Stimulated activated CD4-positive, alpha-beta T cell treated with anti-CD3 and anti-CD28 coated beads, Interleukin-1b, Interleukin-23, amount 100 ng/mL, for 1 hour (primary cell): ENCODE results near the gene FCN2.

ENCODE experiments used
- DNase-seq, 2 donors: peaks; one replicate each; pipeline ENCODE4 v3.0.0-alpha.2; 2020; ENCODE audit warnings: low read depth in 2 of 2

Gene FCN2

DNA sequence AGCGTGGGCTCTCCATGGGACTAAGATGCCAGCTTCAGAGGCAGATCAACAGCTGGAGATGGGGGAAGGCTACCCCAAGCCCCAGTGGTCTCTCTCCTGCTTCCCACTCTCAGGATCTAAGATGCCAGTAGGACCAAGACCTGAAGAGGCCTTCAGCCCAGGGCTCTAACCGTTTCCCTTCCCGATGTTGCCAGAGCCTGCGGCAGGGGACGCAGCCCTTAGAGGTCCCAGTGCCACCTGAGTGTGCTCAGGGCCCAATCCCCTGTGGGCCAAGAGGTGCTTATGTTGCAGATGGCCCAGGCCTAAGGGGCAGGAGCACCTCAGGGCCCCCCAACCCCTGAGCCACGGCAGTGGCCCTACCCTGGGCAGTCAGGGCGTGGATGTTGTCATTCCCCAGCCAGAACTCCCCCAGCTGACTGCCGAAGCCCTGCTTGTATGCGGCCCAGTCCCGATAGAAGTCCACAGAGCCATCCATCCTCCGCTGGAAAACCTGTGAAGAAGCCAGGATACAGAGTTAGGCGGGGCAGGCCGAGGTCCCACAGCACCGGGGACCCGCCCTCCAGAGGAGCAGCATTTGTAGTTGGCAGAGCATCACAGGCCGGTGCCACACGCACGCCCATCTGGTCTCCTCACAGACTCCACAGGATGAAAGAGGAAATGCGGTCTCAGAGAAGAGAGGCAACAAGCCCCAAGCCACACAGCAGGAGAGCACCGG, 31.7 kb downstream of the FCN2 start:
- no peak for DNase-seq

DNA sequence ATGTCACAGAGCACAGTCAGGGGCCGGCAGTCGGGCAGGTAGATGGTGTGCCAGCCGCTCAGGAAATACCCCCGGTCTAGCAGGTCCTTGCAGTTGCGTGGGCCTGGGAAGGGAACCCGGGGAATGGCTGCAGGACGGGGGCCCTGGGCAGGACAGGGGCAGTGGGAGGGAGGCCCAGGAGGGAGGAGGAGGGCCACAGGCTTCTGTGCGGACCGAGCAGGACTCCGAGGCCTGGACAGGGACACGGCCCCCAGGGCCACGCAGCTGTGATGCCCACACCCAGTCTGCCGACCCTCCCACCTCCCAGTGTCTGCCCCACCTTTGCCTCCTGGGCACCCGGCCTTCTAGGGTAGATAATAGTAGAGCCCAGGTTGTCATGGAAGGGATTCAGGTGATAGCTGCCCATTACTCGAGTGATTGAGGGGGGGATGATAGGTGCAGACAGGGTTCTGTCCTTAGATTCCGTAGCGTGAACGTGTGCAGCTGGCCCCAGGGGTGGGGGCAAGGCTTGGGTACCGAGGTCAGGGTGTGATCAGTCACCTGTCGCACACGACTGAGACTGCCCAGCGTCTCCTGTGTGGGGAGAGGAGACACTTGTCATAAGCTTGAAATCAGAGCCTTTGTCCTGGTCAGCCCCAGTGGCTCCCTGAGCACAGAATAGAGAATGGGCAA, 32.6 kb downstream of the FCN2 start:
- no peak for DNase-seq

DNA sequence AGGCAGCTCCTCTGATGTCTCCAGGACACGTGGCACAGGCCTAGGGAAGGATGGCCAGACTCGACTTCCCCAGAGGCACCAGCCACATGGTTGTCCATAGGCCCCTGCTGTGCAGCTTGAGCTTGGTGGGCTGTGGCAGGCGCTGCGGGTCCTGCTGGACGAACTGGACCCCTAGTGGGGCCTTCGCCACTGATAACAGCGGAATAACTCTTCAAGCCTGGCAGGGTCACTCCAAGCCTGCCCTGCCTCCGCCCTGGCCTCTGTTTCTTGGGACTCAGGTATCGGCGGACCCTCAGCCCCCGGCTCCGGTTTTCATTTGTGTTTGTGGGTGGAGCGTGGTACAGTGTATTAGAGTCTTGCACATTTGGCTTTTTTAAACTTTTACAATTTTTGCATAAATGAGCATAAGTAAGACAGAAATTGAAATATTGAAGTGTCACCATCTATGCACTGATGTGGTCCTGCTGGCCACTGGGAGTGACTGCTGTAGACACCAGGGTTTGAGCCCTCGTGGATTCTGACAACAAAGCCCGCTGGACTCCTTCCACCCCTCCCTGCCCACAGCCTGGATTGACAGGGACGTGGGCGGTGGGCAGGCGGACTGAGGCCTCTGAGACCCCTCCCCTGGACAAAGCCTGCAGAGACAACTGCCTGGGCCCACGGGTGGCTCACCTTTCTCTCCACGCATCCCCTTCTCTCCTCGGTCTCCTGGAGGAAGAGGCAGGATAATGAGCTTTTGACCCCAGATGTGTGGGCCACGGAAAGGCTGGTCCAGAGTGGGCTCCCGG, 33.3 kb downstream of the FCN2 start:
- DNase-seq = no peak

DNA sequence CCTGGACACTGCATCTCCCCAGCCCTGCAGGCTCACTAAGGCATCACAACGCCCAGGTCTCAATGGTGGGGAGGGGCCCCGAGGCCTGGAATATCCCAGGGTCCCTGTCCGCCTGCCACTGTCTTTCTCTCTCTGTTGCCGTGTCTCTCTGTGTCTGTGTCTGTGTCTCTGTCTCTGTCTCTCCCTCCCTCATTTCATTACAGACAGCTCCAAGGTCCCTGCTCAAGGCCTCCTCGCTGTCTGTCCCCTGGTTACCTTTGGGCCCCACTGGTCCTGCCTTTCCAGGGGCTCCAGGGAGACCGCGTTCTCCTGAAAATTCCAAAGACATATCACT, 33.9 kb downstream of the FCN2 start:
- no peak for DNase-seq

DNA sequence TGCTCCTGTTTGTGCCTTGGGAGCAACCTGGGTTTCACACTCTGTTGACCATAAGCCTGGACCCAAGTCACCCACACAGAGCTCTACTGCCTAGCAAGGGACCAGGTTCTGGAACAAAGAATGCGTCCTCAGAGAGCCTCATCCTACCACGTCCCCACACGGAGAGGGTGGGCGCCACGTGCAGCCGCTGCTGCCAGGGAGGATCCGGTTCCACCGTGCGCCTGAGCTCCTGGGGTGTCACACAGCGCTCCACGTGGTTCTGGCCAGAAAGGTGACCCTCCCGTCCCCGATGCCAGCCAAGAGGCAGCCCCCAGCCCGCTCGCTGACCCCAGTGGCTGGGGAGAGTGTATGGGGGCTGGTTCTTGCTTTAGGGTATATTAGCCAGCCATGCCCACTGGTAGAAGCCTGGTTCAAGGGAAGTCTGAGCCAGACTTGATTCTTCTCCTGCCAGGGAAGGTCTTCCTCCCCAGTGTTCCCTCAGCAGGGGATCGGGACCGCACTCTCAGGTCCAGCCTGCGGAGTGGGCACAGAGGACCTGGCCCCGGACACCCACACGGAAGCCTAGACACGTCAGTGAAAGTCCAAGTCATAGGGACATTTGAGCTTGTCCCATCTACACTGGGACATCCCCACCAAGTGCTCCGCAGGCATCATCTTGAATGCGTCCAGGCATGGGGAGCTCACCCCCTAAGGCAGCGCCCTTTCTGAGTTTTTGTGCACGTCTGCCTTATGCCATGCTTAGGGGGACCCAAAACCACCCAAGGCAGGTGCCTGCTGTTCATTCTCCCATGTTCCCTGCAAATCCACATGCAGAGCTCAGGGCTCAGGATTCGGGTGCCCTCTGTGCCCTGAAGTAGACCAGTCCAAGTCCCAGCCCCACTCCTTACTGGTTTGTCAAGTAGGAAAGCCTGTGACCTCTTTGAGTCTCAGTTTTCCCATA, 34.7 kb downstream of the FCN2 start:
- DNase-seq = no peak

DNA sequence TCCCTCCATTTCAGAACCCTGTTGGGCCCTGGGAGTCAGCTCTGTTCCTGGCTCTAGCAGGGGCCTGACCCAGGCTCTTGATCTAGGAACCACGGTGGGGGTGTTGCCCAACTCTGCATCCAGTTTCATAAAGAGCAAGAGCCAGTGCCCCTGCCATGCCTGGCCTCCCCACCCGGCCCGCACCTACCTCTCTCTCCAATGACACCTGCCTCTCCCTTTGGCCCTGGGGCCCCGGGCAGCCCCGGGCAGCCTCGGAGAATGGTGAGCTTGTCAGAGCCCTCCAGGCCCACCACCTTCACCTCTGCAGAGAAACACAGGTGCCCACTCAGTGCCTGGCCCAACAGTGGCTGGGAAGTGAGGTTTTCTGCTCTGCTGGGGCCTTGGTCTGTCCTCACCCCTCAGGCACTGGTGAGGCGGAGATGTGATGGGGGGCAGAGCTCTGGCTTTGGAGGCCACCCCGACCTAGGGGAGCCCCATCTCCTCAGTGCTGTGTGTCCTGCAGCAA, 35.6 kb downstream of the FCN2 start:
- DNase-seq = no peak

DNA sequence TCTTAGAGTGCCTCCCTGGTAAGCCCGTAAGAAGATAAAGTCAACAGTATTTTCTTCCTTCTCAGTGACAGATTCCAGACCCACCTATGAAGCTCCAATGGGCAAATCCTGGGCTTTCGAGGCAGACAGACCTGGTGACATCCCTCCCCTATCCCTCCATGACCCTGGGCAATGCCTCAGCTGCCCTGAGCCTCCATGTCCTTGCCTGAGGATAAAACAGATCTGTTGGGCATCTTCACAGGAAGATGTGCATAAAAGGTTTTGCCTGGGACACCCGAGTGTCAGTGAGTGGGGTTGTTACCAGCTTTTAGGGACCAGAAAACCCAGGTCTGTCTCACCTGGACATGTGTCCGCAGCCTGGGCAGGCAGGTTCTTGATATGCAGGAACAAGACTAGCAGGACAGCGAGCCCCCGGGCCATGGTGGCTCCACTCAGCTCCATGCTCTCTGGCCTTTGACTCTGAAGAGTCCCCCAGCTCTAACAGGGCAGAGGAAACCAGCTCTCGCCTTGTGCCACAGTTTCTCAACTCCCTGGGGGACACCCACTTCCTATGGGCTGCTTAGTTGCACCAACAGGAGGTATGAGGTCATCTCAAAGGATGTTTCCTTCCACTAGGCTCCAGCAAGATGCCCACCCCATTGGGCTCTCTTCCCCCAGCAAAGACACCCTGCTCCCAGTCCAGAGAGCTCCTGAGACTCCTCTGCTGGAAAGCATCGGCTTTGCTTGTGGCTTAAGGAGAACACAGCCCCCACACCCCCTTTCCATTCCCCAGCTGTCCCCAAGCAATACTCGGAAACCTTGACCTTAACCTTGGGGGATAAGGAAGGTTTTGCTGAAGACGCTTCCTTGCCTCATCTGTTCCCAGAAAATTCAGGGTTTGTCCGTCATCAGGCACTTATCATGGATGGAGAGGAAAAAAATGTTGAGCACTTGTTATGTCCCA, 37.1 kb downstream of the FCN2 start, which contains the start of gene FCN1:
FCN1 (minus strand) TSS at position 482 of the 943 bp plus-strand sequence; CDS start at position 441, 41 bp downstream.
- no peak for DNase-seq

DNA sequence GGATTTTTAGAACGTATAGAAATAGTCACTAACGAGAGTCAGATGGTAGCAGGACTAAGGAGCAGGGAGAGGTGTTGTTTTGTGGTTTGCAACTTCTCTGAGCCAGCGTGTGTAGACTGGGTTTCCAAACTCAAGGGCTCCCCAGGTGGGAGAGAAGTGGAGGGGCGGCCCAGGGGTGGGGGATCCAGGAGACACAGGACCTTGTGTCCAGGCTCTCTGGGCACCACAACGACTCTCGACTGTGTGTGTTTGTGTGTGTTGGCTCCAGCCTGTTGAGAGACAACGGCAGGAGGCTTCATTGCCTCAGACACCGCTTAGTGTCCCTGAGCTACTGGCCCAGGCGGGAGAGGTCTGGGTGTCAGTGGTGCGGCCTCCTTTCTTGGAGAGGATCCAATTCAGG, 38.0 kb downstream of the FCN2 start:
- no peak for DNase-seq

DNA sequence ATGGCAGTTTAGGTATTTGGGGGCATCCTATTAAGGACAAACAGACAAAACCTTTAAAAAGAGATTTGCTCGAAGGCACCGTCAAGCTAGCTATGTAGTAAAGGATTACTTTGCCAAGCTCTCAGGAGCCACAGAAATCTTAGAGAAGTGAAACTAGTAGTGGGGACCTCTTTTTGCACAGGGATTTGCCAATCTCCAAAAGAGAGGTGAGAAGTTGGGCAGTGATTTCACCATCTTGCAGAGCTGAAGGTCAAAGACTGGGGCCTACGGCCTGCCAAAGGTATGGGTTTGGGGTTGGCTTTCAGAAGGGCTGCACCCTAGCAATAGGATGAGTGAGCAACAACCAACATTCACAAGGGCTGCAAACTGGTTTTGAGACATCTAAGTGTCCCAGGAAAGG, 38.7 kb downstream of the FCN2 start:
- DNase-seq = no peak

DNA sequence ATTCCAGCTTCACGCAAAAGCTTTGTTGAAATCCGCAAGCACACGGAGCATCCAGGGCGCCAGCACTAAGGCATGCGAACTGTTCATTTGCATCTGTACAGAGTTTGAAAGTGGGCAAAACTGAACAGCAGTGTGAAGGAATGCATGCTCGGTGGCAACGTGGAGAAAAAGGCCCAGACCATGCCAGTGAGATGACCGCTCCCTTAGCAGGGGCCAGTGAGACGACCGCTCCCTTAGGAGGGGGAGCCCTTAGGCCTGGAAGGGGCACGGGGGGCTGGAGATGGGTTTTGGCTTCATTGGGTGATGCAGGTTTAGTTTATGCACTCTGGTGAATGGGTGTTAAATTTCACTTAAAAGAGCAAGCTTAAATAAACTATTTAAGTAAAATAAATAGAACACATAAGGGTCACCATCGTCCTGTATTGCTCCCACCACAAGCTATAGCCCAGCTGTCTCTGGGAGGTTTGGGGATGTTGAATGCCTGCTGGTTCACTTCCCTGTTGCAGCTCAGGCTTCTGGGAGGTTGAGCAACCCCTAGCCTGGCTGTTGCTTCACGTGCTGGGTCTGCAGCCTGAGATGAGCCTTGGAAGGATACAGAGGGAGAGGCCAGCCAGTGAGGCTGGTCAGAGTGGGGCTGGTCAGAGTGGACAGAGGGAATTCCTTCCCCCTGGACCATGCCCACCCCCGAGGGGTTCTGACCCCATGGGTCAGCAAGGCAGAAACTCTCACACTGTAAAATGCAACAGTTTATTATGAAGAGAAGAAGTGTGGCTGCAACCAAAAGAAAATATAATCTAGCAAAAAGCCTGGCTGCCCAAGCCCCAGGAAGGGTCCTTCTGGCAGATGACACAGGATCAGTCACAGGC, 41.7 kb downstream of the FCN2 start:
- DNase-seq = no peak

DNA sequence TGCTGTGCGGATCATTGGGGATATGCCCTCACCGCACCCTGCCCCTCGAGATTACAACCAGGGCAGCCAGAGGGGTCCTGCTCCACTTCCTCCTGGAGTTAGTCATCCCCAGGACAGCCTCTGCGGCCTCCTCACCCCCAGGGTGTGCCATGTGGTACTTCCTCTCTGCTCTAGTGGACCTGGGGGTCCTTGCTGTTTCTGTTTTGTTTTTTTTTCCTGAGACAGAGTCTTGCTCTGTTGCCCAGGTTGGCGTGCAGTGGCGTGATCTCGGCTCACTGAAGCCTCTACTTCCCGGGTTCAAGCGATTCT, 42.3 kb downstream of the FCN2 start:
- no peak for DNase-seq

DNA sequence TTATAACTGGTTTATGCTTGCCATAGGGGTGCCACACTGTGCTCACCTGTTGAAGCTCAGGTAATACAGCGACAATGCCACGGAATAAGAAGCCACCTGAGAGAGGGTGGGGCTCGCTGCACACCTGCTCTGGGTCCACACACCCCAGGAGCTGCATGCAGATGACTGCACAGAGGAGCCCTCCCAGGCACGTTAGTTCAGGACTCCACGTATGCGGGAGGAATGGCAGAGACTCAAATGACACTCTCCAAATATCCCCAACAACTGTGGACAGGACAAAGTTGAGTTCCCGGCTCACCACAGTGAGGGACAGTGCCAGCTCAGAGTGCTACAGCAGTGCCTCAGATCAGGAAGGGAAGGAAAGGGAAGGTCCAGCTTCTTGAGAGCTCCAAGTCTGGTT, 42.9 kb downstream of the FCN2 start:
- DNase-seq = no peak

DNA sequence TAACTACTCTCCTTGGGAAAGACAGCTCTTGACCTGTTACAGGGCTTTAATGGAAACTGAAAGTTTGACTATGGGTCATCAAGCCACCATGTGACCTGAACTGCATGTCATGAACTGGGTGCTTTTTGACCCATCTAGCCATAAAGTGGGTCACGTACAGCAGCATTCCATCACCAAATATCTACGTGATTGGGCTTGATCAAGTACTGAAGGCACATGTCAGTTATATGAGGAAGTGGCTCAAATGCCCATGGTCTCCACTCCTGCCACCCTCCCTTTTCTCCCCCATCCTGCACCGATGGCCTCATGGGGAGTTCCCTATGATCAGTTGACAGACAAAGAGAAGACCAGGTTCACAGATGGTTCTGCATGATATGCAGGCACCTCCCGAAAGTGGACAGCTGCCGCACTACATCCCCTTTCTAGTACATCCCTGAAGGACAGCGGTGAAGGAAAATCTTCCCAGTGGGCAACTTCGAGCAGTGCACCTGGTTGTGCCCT, 44.5 kb downstream of the FCN2 start:
- no peak for DNase-seq

DNA sequence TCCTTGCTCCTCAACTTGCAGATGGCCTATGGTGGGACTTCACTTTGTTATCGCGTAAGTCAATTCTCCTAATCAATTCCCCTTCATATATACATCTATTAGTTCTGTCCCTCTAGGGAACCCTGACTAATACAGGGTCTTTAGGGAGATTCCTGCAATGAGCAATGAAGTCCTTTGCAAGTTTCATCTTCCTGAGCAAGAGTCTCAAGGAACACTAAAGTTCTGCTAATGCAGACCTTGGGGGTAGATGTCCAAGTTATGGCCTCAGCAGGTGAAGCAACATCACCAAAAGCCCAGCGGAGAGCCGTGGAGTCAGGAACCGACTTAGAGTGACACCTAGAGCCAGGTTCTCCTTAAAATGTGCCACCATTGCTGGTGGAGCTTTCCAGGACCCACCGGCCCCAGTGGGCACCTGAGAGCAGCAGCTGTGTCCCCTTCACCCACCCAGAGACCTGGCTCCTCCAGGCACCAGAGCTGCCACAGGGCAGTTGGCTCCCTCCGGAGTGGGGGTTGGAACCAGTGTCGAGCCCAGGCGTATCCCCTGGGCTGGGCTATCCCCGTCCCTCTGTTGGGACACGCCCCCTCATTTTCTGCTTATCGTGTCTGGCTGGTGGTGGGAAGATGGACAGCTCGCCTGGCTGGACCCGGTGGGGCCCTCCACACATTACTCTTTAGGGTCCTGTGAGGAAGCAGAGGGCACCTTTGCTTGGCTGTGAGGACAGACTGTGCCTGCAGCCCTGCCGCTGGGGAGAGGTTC, 48.0 kb downstream of the FCN2 start:
- no peak for DNase-seq

DNA sequence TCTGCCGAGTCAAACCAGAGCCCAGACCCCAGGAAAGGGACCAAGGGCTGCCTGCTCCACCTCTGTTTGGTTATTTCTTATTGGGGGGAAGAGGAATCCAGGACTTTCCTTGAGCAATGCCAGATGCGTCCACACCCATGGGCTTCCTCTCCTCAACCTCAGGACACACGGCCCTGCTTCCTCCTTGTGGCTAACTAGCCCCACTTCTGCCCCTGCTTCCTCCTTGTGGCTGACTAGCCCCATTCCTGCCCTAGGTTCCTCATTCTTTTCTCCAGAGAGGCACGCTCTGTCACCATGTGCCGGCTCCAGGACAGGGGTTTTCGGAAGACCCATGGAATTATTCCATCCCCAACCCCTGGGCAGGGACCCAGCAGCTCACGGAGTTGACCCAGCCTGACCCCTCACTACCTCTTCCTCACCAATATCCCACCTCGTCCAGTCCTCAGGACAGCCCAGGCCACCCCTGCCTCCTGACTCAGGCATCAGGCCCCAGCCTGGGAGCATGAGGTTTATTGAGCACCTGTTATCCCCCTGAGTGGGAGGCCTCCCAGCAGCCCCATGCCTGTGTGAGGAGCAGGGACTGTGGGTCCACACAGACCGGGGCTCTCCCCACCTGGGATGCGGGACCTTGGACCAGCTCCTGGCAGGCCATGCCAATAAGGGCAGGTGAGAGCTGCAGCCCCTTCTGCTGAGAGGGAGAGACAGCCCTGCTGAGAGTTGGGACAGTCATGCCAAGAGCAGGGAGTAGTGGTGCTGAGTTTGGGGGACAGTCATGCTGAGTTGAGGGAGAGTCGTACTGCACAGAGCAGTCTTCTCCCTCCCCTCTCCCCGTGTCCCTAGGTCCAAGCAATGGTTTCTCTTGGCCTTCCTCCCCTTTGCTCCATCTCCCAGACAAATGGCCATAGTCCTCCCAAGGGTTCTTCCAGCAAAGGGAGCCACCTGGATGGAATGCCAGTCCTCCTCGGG, 48.9 kb downstream of the FCN2 start:
- no peak for DNase-seq

DNA sequence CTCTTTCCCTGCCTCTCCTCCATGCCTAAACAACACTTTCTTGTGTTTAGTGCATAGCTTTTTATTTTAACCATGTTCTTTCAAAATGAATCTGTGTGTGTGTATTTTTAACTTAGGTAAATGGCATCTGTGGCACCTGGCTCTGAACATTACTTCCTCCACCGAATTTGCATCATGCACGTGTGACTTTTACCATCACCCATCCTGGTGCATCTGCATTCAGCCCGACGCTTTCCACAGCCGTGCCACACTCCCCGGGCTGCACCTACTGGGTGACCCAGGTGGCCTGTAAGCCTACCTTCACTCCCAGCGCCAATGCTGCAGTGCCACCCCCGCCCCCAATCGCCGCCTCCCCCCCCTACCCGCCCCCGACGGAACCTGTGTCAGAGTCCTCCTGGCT, 49.8 kb downstream of the FCN2 start:
- no peak for DNase-seq

DNA sequence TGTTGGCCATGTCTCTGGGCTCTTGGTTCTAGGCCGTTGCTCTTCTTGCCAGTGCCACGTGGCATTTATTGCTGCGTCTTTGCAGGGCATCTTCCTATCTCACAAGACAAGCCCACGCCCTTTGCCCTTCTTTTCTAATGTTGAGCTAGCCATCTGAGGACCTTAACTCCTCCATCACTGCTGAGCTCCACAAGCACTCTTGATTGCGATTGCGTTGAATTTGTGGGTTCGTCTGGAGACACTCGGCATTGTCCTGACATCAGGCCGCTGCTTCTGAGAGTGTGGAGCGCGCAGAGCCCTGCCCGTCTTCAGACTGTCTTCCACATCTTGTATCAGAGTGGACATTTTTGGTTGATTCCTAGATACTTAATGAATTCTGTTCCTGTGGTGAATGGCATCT, 51.6 kb downstream of the FCN2 start:
- DNase-seq = no peak

DNA sequence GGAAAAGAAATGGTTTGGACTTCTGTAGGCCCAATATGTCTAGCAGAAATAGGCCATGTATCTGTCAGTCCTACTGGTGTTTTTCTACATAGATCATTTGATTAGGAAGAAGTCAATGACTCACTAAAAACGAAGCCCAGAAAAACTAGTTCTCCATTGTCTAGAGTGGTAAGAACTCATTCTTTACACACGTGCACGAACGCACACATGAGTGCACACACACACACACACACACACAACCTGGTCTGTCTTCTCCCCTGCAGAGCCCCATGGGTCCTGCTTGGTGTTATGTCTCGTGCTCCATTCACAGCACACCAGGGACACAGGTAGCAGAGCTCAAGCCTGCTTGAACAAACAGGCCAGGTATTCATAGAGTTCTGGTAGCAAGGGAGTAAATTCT, 52.0 kb downstream of the FCN2 start:
- no peak for DNase-seq
